ENCODE measurements around the gene CISD1. TPM values are rescaled to one million over a fixed set of nuclear protein-coding genes. Genes with fewer than 3 reads are reported as not detected.
"Not testable (repeated sequence)": the region's sequence is repeated elsewhere in the genome, so short reads cannot be mapped to it uniquely, and the experiment has no call there.

The CISD1 gene
- total RNA-seq = 176 TPM
- long read RNA-seq, transcript CISD1-201 (3 exons, 2,479 nt) = major isoform, 74 of 78 reads
- long read RNA-seq, partial matches to known transcripts = 2 of 78 reads
- long read RNA-seq, other reads (novel, unspliced or antisense) = 2 of 78 reads

GRCh38 chr10:58268946-58269781, at the start of gene CISD1:
Gene CISD1, plus strand, starts transcription at chr10:58269162. Its CDS starts 112 bp downstream, at chr10:58269274.
- DNase-seq (ENCODE audit: missing footprints) (peak; percentile 99), ATAC-seq (peak; percentile 94)
- intact Hi-C loops (cut with DNase I) = loop anchor here (1.0 to 2.0 kb wide), 2 partner anchors 66 to 116 kb away; partner anchors contain the start of genes TFAM and UBE2D1

GRCh38 chr10:58219875-58220274, 49.1 kb upstream of the CISD1 start:
- DNase-seq (ENCODE audit: missing footprints) = no peak
- ATAC-seq = no peak
- intact Hi-C loops (cut with DNase I) = no loop called here

GRCh38 chr10:58220769-58221451, 48.1 kb upstream of the CISD1 start:
- ATAC-seq (no peak), DNase-seq (ENCODE audit: missing footprints) (no peak)
- intact Hi-C loops (cut with DNase I) = no loop called here

GRCh38 chr10:58225654-58226053, 43.3 kb upstream of the CISD1 start:
- intact Hi-C loops (cut with DNase I) = no loop called here
- ATAC-seq (no peak), DNase-seq (ENCODE audit: missing footprints) (no peak)

DNA sequence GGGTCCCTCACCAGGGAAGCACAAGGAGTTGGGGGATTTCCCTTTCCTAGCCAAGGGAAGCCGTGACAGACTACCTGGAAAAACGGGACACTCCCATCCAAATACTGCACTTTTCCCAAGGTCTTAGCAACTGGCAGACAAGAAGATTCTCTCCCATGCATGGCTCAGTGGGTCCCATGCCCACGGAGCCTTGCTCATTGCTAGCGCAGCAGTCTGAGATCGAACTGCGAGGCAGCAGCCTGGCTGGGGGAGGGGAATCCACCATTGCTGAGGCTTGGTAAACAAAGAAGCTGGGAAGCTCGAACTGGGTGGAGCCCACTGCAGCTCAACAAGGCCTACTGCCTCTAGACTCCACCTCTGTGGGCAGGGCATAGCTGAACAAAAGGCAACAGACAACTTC, 39.1 kb upstream of the CISD1 start:
- ATAC-seq; intact Hi-C loops (cut with DNase I); DNase-seq (ENCODE audit: missing footprints): not testable (repeated sequence)

DNA sequence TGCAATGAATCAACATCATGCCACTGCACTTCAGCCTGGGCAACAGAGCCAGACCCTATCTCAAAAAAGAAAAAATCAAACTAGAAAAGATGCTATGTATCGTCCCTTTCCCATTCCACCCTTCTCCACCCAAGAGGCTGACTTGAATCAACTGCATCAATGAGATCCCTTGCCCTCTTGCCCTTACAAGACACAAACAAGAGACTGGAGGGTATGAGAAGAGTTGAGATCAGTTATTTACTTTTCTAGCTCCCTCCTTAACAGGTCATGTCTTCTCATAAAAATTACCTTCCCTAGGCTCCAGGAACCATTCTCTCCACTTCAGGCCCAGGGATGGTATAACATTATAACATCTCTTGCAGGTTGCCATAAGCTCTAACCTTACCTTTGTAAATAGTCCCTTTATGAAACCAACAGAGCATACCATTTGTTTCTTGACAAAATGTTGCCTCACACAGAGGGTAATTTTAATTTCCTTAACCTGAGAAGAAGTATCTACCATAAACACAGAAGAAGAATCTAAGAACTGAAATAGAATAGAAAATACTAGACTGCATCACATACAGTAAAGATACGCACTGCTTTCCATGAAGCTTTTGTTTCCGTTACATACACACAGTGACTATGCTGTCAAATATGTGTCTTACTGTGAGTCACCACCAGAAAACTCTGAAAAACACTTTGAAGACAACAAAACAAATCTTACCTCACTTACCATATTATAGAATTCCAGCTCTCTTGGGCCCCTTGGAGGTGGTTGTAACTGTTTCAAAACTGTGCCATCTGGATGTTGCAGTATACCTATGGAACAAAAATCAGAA, 31.7 kb upstream of the CISD1 start:
- intact Hi-C loops (cut with DNase I) = no loop called here
- DNase-seq (ENCODE audit: missing footprints) (no peak), ATAC-seq (no peak)

DNA sequence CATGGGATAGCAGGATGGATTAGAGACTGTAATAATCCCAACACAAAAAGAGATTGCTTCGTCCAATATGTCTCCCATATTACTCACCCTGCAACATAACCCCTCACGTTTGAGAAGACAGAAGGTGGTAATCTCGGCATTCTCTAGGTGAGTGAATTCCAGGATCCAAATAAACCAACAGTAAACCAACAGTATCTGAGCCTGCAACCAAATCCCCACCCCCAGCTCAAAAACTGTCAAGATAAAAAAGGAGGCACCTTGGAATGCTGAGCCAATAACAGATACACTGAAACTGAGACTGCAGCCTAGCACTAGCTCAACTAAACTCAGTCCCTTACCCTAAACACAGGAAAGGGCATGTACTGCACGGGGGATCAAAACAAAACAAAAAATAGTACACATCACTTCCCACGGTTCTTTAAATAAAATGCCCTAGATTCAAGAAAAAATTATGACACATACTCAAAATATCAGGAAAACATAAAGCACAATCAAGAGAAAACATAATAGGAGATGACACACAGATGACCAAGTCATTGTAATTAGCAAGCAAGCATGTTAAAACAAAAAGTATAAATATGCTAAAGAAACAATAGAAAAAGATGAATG, 29.3 kb upstream of the CISD1 start:
- no peak for DNase-seq (ENCODE audit: missing footprints)
- intact Hi-C loops (cut with DNase I) = no loop called here
- no peak for ATAC-seq

GRCh38 chr10:58240531-58240930, 28.4 kb upstream of the CISD1 start:
- ATAC-seq = no peak
- intact Hi-C loops (cut with DNase I) = no loop called here

DNA sequence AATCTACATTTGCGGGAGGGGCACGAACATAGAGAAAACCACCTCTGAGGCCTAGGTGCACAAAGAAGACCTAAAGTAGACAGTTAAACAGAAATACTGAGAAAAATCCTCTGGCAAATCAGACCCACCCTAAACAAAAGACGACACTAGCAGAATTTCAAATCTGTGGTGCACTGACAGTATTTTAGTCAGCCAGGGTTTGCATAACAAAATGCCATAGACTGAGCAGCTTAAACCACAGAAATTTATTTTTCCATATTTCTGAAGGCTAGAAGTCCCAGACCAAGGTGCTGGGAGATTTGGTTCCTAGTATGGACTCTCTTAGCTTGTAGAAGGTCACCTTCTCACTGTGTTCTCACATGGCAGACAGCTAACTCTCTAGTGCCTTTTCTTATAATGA, 27.6 kb upstream of the CISD1 start:
- ATAC-seq (no peak), DNase-seq (ENCODE audit: missing footprints) (no peak)
- intact Hi-C loops (cut with DNase I) = no loop called here

More at GRCh38 chr10:58240531-58240930, 28.4 kb upstream of the CISD1 start:
- DNase-seq (ENCODE audit: missing footprints) = no peak

DNA sequence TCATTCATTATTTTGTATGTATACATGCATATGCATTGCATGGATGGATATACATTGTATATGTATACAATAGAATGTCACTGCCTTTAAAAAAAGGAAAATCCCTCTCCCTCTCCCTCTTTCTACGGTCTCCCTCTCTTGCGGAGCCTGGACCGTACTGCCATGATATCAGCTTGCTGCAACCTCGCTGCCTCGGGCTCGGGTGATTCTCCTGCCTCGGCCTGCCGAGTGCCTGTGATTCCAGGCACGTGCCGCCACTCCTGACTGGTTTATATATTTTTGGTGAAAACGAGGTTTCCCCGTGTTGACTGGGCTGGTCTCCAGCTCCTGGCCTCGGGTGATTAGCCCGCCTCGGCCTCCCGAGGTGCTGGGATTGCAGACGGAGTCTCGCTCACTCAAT, 25.7 kb upstream of the CISD1 start:
- intact Hi-C loops (cut with DNase I) = no loop called here
- DNase-seq (ENCODE audit: missing footprints) = no peak
- no peak for ATAC-seq

DNA sequence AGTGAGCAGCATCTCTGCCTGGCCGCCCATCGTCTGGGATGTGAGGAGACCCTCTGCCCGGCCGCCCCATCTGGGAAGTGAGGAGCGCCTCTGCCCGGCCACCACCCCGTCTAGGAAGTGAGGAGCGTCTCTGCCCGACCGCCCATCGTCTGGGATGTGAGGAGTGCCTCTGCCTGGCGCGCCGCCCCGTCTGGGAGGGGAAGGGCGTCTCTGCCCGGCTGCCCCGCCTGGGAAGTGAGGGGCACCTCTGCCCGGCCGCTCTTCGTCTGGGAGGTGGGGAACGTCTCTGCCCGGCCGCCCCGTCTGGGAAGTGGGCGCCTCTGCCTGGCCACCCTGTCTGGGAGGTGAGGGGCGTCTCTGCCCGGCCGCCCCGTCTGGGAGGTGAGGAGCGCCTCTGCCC, 25.2 kb upstream of the CISD1 start:
- ATAC-seq = not testable (repeated sequence)

DNA sequence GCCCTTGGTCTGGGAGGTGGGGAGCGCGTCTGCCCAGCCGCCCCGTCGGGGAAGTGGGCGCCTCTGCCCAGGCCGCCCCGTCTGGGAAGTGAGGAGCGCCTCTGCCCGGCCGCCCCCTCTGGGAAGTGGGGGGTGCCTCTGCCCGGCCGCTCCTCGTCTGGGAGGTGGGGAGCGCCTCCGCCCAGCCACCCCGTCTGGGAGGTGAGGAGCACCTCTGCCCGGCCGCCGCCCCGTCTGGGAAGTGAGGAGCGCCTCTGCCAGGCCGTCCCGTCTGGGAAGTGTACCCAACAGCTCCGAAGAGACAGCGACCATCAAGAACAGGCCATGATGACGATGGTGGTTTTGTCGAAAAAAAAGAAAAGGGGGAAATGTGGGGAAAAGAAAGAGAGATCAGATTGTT, 24.7 kb upstream of the CISD1 start:
- intact Hi-C loops (cut with DNase I); DNase-seq (ENCODE audit: missing footprints); ATAC-seq: not testable (repeated sequence)

More for the DNA sequence above, 25.2 kb upstream of the CISD1 start:
- DNase-seq (ENCODE audit: missing footprints); intact Hi-C loops (cut with DNase I): not testable (repeated sequence)

- intact Hi-C loops (cut with DNase I); ATAC-seq; DNase-seq (ENCODE audit: missing footprints): not testable (repeated sequence)
Measured at GRCh38 chr10:58244666-58245065, 24.3 kb upstream of the CISD1 start.

- DNase-seq (ENCODE audit: missing footprints) (no peak), ATAC-seq (no peak)
- intact Hi-C loops (cut with DNase I) = no loop called here
Measured at GRCh38 chr10:58253184-58253583, 15.8 kb upstream of the CISD1 start.

- ATAC-seq (no peak), DNase-seq (ENCODE audit: missing footprints) (no peak)
- intact Hi-C loops (cut with DNase I) = no loop called here
Measured at GRCh38 chr10:58254644-58255043, 14.3 kb upstream of the CISD1 start.

- intact Hi-C loops (cut with DNase I); DNase-seq (ENCODE audit: missing footprints); ATAC-seq: not testable (repeated sequence)
Measured at GRCh38 chr10:58256013-58256780, 12.8 kb upstream of the CISD1 start.

DNA sequence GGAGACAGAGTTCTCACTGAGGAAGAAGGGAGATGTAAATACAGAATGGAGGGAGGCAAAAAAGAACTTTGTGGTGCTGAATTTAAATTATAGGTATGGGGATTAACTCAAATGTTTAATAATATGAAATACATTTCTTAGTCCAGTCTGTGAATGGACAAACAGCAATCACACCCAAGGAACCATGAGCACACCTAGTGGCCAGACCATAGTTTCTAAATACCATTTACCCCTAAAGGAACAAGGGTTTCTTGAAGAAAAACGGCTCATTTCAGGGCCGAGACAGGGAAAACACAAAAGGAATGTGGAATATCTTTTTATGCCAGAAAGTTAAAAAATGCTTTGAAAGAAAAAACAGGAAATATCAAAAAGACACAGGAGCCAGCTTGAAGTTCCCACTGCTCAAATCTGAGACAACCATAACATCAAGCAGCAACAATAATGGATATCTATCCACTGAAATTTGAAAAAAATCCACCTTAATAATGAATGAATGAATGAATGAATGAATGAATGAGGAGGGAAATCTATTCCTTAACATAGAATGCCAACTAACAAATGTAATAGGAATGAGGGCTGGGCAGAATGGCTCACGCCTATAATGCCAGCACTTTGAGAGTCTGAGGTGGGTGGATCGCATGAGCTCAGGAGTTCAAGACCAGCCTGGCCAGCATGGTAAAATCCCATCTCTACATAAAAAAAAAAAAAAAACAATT, 9.8 kb upstream of the CISD1 start:
- ATAC-seq = no peak
- DNase-seq (ENCODE audit: missing footprints) = no peak
- intact Hi-C loops (cut with DNase I) = no loop called here
